HCT116 (cell line): ENCODE measurements around the gene CYSTM1. TPM values are rescaled to one million over a fixed set of nuclear protein-coding genes. Genes with fewer than 3 reads are reported as not detected.

ENCODE experiments used
- ATAC-seq: fragments of 200-7000 bp; cut with Tn5 transposase; 2 replicates; pipeline ENCODE4 v1.9.1; 2020; ENCODE audit warnings: mild to moderate bottlenecking, moderate library complexity
- BruUV-seq: library from RNA; stranded (reverse); fragments of 400-500 nt; replicated peaks from 2 replicates; lab custom pipeline; 2021; lab: Mats Ljungman, UMichigan
- CTCF ChIA-PET: fragments of 300-600 bp; sonication (Branson Sonifier 250); formaldehyde crosslinking; loops from one replicate; lab custom pipeline; 2021; ENCODE audit warnings: antibody characterized with exemption; lab: Charles Lee
- POLR2A ChIA-PET: fragments of 300-600, 350-600 bp; sonication (Branson Sonifier 250); formaldehyde crosslinking; loops from one replicate; lab custom pipeline; 2021; ENCODE audit warnings: antibody characterized with exemption; lab: Charles Lee
- RAD21 ChIA-PET, 2 experiments: fragments of 300-600 bp; sonication (Branson Sonifier 250); formaldehyde crosslinking; loops; one replicate each; lab custom pipeline; 2023; ENCODE audit warnings: low total read pairs in 2 of 2; ENCODE audit not compliant: uncharacterized antibody in 2 of 2, unreplicated experiment in 2 of 2, low non-redundant PET in 1 of 2; lab: Charles Lee
- DNase-seq: peaks from one replicate; pipeline ENCODE4 v3.0.0-alpha.2; 2010; ENCODE audit warnings: low read depth, low spot score
- H2AFZ ChIP-seq: fragments of 200-600 bp; shearing (Covaris generic), sonication (generic); 2 replicates; pipeline ENCODE4 v1.6.1; 2017; ENCODE audit warnings: low read depth, mixed run types, mixed read lengths, antibody characterized with exemption, low read length; ENCODE audit not compliant: poor library complexity, severe bottlenecking
- H3K27ac ChIP-seq: 2 replicates; pipeline ENCODE4 v1.5.1; 2012; ENCODE audit warnings: low read depth, low read length
- H3K27me3 ChIP-seq: fragments of 200-600 bp; sonication (generic); 2 replicates; pipeline ENCODE4 v1.6.1; 2016; ENCODE audit warnings: mixed run types, low read length, mixed read lengths; ENCODE audit not compliant: insufficient read depth
- H3K36me3 ChIP-seq, 2 experiments: fragments of 200-500 bp in 1 of 2; fragments of 200-600 bp in 1 of 2; sonication (Bioruptor generic) in 1 of 2; sonication (generic) in 1 of 2; 2 replicates each; pipeline versions ENCODE4 v1.5.1 to v1.6.1; 2014 to 2016; ENCODE audit warnings: low read length in 2 of 2, inconsistent platforms in 1 of 2, mixed read lengths in 1 of 2, mixed run types in 1 of 2; ENCODE audit not compliant: insufficient read depth in 2 of 2, control insufficient read depth in 1 of 2
- H3K4me1 ChIP-seq, 2 experiments: fragments of 200-600 bp in 1 of 2; sonication (generic) in 1 of 2; 2 replicates each; pipeline versions ENCODE4 v1.5.1 to v1.6.1; 2012 to 2017; ENCODE audit warnings: low read length in 2 of 2, inconsistent platforms in 1 of 2, mild to moderate bottlenecking in 1 of 2, mixed read lengths in 1 of 2, mixed run types in 1 of 2, moderate library complexity in 1 of 2; ENCODE audit not compliant: insufficient read depth in 2 of 2, control insufficient read depth in 1 of 2
- H3K4me2 ChIP-seq: fragments of 200-600 bp; sonication (generic); 2 replicates; pipeline ENCODE4 v1.6.1; 2017; ENCODE audit warnings: mixed run types, low read length, mixed read lengths
- H3K4me3 ChIP-seq, 2 experiments: fragments of 200-600 bp in 1 of 2; sonication (generic) in 1 of 2; replicated peaks in 1 of 2; 2 replicates each; pipeline ENCODE4 v1.5.1; 2011 to 2016; ENCODE audit warnings: low read length in 2 of 2, control low read depth in 1 of 2, low read depth in 1 of 2, mild to moderate bottlenecking in 1 of 2, mixed read lengths in 1 of 2, mixed run types in 1 of 2
- H3K79me2 ChIP-seq: fragments of 200-600 bp; sonication (generic); 2 replicates; pipeline ENCODE4 v1.6.1; 2017; ENCODE audit warnings: mild to moderate bottlenecking, mixed run types, low read length, moderate library complexity, mixed read lengths; ENCODE audit not compliant: insufficient read depth
- H3K9ac ChIP-seq: fragments of 200-600 bp; sonication (generic); 2 replicates; pipeline ENCODE4 v1.6.1; 2016; ENCODE audit warnings: low read length, mixed read lengths
- H3K9me2 ChIP-seq: fragments of 200-600 bp; sonication (generic), shearing (Covaris generic); 2 replicates; pipeline ENCODE4 v1.6.1; 2017; ENCODE audit warnings: mixed run types, mild to moderate bottlenecking, moderate library complexity; ENCODE audit not compliant: insufficient read depth
- H3K9me3 ChIP-seq, 2 experiments: fragments of 200-500 bp in 1 of 2; fragments of 200-600 bp in 1 of 2; sonication (Bioruptor generic) in 1 of 2; sonication (generic) in 1 of 2; 2 replicates each; pipeline ENCODE4 v1.6.1; 2014 to 2017; ENCODE audit warnings: low read length in 2 of 2, mixed read lengths in 2 of 2, inconsistent platforms in 1 of 2, low read depth in 1 of 2, mild to moderate bottlenecking in 1 of 2, mixed run types in 1 of 2, moderate library complexity in 1 of 2; ENCODE audit not compliant: control insufficient read depth in 1 of 2, insufficient read depth in 1 of 2
- H4K20me1 ChIP-seq: fragments of 200-600 bp; sonication (generic), shearing (Covaris generic); 2 replicates; pipeline ENCODE4 v1.6.1; 2017; ENCODE audit warnings: mixed run types, mild to moderate bottlenecking, moderate library complexity; ENCODE audit not compliant: insufficient read depth
- CBX3 ChIP-seq: IDR thresholded peaks from 2 replicates; pipeline ENCODE4 v1.6.1; 2012; ENCODE audit warnings: low read depth
- EGR1 ChIP-seq: IDR thresholded peaks from 2 replicates; pipeline ENCODE4 v1.6.1; 2012; ENCODE audit warnings: low read depth
- EZH2 ChIP-seq: fragments of 200-600 bp; sonication (generic); IDR thresholded peaks from 2 replicates; pipeline ENCODE4 v1.6.1; 2017; ENCODE audit warnings: antibody characterized with exemption, mixed run types
- EZH2phosphoT487 ChIP-seq: fragments of 200-600 bp; IDR thresholded peaks from 2 replicates; pipeline ENCODE4 v1.6.1; 2018; ENCODE audit warnings: antibody characterized with exemption, borderline replicate concordance
- JUND ChIP-seq: IDR thresholded peaks from 2 replicates; pipeline ENCODE4 v1.6.1; 2012
- POLR2A ChIP-seq: IDR thresholded peaks from 2 replicates; pipeline ENCODE4 v1.7.0; 2011; ENCODE audit warnings: borderline replicate concordance; ENCODE audit not compliant: insufficient read depth, insufficient read length; ENCODE audit errors: extremely low read depth
- RAD21 ChIP-seq: IDR thresholded peaks from 2 replicates; pipeline ENCODE4 v1.6.1; 2012; ENCODE audit warnings: low read depth, mild to moderate bottlenecking
- TCF7L2 ChIP-seq: IDR thresholded peaks from 2 replicates; pipeline ENCODE4 v1.7.0; 2011; ENCODE audit warnings: borderline replicate concordance, inconsistent platforms; ENCODE audit not compliant: insufficient read depth, insufficient read length; ENCODE audit errors: extremely low read depth
- intact Hi-C: fragments of 100-400 bp; cut with micrococcal nuclease; formaldehyde crosslinking; loops from 2 replicates; pipeline ENCODE4 v1.10.0; 2022
- total RNA-seq: library from RNA; stranded (reverse); gene quantifications from one replicate; pipeline ENCODE4 v1.2.1, GENCODE V29; 2021; ENCODE audit not compliant: unreplicated experiment
- TF ChIP-seq, protein P1 (sequence below), 3 experiments: fragments of 200-600 bp in 1 of 3; sonication (generic) in 1 of 3; IDR thresholded peaks in 2 of 3; conservative IDR thresholded peaks in 1 of 3; 2 replicates each; pipeline ENCODE4 v1.5.1; 2012 to 2017; ENCODE audit warnings: low read depth in 2 of 3, low read length in 2 of 3, antibody characterized with exemption in 1 of 3, borderline replicate concordance in 1 of 3, control low read depth in 1 of 3, mild to moderate bottlenecking in 1 of 3, mixed read lengths in 1 of 3, mixed run types in 1 of 3, moderate library complexity in 1 of 3; ENCODE audit not compliant: insufficient read depth in 1 of 3
- TF ChIP-seq, protein P2 (sequence below): IDR thresholded peaks from 2 replicates; pipeline ENCODE4 v1.6.1; 2012

CYSTM1 gene
- total RNA-seq, 1 experiment from 2014 or later, result 56.0 TPM

DNA sequence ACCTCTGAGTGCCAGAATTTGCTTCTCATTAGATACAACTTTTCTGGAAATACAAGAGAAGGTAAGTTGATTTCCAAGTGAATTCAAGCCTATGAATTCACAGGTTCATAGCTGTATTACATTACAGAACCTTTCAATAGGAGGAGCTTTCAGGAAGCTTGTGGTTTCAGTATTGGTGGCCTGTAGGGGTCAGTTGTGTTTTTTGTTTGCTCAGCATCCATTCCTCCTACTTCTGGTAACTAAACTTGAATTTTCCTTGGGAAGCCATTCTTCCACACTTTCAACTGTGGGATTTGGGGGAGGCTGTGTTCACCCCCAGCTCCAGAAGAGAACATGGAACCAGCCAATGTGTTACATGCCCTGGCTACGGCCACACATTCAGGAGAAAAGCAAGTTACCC is 5.6 kb upstream of the CYSTM1 start:
- ChIA-PET CTCF (interaction anchor here (0.8 to 2.3 kb wide), 13 partner anchors 10 to 394 kb away, joined by 3 to 19 read pairs (median 4); no protein-coding TSS in a partner anchor), RAD21 (interaction anchor here (0.8 to 1.6 kb wide), 8 partner anchors 11 to 189 kb away, joined by 3 to 6 read pairs (median 4); no protein-coding TSS in a partner anchor), POLR2A (interaction anchor here (1.1 kb wide), 1 partner anchor 177 kb away, joined by 3 read pairs; the partner anchor contains the start of gene HBEGF)
- no peak overlapping the region for H3K27ac ChIP-seq
- ATAC-seq, result peak; percentile 83
- no peak overlapping the region for H3K4me3 ChIP-seq
- peaks cover 3 to 16% of the 10 kb centered on the region in 2 experiments; a peak in 3 of 4 replicates for H3K4me1 ChIP-seq
- intact Hi-C loops, result no loop called here
- no peaks in the 10 kb centered on the region for H3K27me3 ChIP-seq
- no TSS peak for BruUV-seq
- no peaks in the 10 kb centered on the region for H4K20me1 ChIP-seq
- DNase-seq, result no peak
- H3K9me2 ChIP-seq, result no peaks in the 10 kb centered on the region
- H3K36me3 ChIP-seq, result no peaks in the 10 kb centered on the region
- TF ChIP-seq EZH2 (no peak), RAD21 (peak; percentile 78), POLR2A (no peak)
- TF ChIP-seq, protein P1, sequence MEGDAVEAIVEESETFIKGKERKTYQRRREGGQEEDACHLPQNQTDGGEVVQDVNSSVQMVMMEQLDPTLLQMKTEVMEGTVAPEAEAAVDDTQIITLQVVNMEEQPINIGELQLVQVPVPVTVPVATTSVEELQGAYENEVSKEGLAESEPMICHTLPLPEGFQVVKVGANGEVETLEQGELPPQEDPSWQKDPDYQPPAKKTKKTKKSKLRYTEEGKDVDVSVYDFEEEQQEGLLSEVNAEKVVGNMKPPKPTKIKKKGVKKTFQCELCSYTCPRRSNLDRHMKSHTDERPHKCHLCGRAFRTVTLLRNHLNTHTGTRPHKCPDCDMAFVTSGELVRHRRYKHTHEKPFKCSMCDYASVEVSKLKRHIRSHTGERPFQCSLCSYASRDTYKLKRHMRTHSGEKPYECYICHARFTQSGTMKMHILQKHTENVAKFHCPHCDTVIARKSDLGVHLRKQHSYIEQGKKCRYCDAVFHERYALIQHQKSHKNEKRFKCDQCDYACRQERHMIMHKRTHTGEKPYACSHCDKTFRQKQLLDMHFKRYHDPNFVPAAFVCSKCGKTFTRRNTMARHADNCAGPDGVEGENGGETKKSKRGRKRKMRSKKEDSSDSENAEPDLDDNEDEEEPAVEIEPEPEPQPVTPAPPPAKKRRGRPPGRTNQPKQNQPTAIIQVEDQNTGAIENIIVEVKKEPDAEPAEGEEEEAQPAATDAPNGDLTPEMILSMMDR (IDR thresholded peaks at IDR 0.05 in 2 of 3, conservative IDR thresholded peaks at IDR 0.05 in 1 of 3; ENCODE audit: borderline replicate concordance in 1 of 3, insufficient read depth in 1 of 3, low read depth in 2 of 3, low read length in 2 of 3), result peak; percentile 21 to 65 (median 34); a peak in 3 of 6 replicates
- no peak overlapping the region for H3K9ac ChIP-seq
- no peaks in the 10 kb centered on the region for H3K79me2 ChIP-seq
- peak overlapping the region; percentile 18 for H2AFZ ChIP-seq
- H3K4me2 ChIP-seq, result peak overlapping the region; percentile 19; the same call in 1 of the 2 replicates
- no peaks in the 10 kb centered on the region for H3K9me3 ChIP-seq

DNA sequence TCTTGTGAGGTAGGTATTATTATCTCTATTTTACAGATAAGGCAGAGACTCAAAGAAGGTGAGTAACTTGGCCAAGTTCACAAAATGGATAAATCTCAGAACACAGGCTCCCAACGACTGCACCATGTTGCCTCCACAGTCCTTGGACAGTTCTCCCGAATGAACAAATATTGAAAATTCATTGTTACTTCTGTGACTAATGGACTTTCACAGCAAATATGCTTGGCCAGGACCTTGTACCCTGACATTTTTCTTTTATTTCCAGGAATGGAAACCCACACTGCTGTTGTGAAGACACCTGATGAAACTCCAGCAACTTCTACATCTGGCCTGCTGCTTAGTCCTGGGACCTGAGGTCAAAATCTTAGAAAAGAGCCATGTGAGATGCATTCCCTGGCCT is 2.5 kb upstream of the CYSTM1 start:
- BruUV-seq, result no TSS peak
- no peak for ATAC-seq
- H3K27ac ChIP-seq, result no peak overlapping the region

More for the DNA sequence above, 2.5 kb upstream of the CYSTM1 start:
- Histone ChIP-seq H4K20me1 (no peaks in the 10 kb centered on the region), H3K9me2 (no peaks in the 10 kb centered on the region), H3K9me3 (no peaks in the 10 kb centered on the region), H3K9ac (no peak overlapping the region), H2AFZ (no peak overlapping the region), H3K27me3 (no peaks in the 10 kb centered on the region), H3K79me2 (peaks cover 19% of the 10 kb centered on the region), H3K4me3 (no peak overlapping the region), H3K4me1 (peaks cover 8 to 31% of the 10 kb centered on the region in 2 experiments; a peak in 3 of 4 replicates), H3K36me3 (no peaks in the 10 kb centered on the region), H3K4me2 (no peak overlapping the region)
- intact Hi-C loops, result no loop called here
- DNase-seq, result no peak
- ChIA-PET CTCF (no interaction called here), POLR2A (no interaction called here), RAD21 (no interaction called here)
- TF ChIP-seq POLR2A (no peak), JUND (no peak), EGR1 (no peak), CBX3 (no peak), EZH2phosphoT487 (no peak), TCF7L2 (no peak), EZH2 (no peak)
- TF ChIP-seq, protein P2, sequence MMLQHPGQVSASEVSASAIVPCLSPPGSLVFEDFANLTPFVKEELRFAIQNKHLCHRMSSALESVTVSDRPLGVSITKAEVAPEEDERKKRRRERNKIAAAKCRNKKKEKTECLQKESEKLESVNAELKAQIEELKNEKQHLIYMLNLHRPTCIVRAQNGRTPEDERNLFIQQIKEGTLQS, result no peak
